Measurements from ENCODE around the gene SALL1.

Gene SALL1

GRCh38 chr16:51137097-51137496, 14.0 kb downstream of the SALL1 start:
- H3K36me3 ChIP-seq (ENCODE audit: low read depth): no peaks in the 10 kb centered on the region
- no peak for ATAC-seq (ENCODE audit: low read depth)
- no peak for TF ChIP-seq CTCF (IDR thresholded peaks at IDR 0.05; ENCODE audit: poor library complexity, severe bottlenecking)

DNA sequence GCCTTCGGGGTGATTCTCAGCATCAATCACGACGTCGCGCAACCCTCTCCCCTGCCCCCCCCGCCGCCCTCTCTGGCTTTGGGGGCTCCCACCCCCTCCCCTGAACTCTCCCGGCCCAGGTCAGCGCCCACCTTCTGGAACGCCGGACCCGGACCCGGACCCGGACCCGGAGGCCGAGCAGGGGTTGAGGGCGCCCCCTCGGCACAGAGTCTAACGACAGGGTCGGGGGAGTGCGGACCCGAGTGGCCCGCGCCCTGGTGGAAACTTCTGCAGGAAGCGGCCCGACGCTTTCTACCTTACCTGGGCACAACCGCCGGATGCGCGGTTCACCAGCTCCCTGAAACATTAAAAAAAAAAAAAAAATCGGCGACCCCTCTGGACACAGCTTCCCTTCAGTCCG, 16.2 kb downstream of the SALL1 start:
- Histone ChIP-seq H3K27ac (ENCODE audit: poor library complexity, severe bottlenecking) (no peak overlapping the region), H3K9me3 (ENCODE audit: severe bottlenecking) (no peaks in the 10 kb centered on the region), H3K4me3 (ENCODE audit: severe bottlenecking) (no peak overlapping the region), H3K4me1 (ENCODE audit: insufficient read depth, poor library complexity, severe bottlenecking) (no peaks in the 10 kb centered on the region), H3K27me3 (ENCODE audit: insufficient read depth, poor library complexity, severe bottlenecking) (peaks cover 54% of the 10 kb centered on the region), H3K36me3 (ENCODE audit: low read depth) (no peaks in the 10 kb centered on the region)
- DNase-seq (ENCODE audit: low spot score) (no peak), ATAC-seq (ENCODE audit: low read depth) (no peak)
- no peak for TF ChIP-seq CTCF (IDR thresholded peaks at IDR 0.05; ENCODE audit: poor library complexity, severe bottlenecking)

More at GRCh38 chr16:51137097-51137496, 14.0 kb downstream of the SALL1 start:
- peaks cover 49% of the 10 kb centered on the region for H3K27me3 ChIP-seq (ENCODE audit: insufficient read depth, poor library complexity, severe bottlenecking)
- no peaks in the 10 kb centered on the region for H3K9me3 ChIP-seq (ENCODE audit: severe bottlenecking)
- no peak overlapping the region for H3K27ac ChIP-seq (ENCODE audit: poor library complexity, severe bottlenecking)
- no peak for DNase-seq (ENCODE audit: low spot score)
- H3K4me3 ChIP-seq (ENCODE audit: severe bottlenecking): no peak overlapping the region
- H3K4me1 ChIP-seq (ENCODE audit: insufficient read depth, poor library complexity, severe bottlenecking): no peaks in the 10 kb centered on the region

DNA sequence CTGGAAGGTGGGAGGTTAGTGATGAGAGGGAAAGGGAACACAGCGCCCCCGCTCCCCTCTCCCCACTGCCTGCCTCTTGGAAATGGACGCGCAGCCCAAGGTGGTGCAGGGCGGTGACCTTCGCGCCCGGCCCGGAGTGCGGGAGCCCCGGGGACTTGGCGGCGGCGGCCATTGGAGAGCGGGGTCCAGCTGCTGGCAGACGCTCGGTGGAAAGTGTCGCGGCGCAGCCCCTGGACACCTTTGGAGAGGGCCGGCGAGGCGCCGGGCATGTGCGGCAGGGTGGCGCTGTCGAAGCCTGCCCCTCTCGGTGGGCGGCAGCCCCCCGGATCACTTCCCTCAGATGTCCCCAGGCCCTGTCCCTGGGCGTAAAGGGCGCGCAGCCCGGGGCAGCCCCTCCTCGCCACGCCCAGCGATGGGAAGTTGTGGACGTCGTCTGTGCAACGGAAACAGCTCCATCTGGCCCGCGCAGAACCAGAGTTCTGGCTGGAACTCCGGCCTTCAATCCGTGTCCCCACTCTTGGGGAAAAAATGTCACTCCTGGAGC, 16.7 kb downstream of the SALL1 start:
- Histone ChIP-seq H3K4me3 (ENCODE audit: severe bottlenecking) (no peak overlapping the region), H3K27me3 (ENCODE audit: insufficient read depth, poor library complexity, severe bottlenecking) (peaks cover 54% of the 10 kb centered on the region), H3K9me3 (ENCODE audit: severe bottlenecking) (no peaks in the 10 kb centered on the region), H3K27ac (ENCODE audit: poor library complexity, severe bottlenecking) (no peak overlapping the region), H3K36me3 (ENCODE audit: low read depth) (no peaks in the 10 kb centered on the region), H3K4me1 (ENCODE audit: insufficient read depth, poor library complexity, severe bottlenecking) (no peaks in the 10 kb centered on the region)
- TF ChIP-seq CTCF (IDR thresholded peaks at IDR 0.05; ENCODE audit: poor library complexity, severe bottlenecking): no peak
- no peak for ATAC-seq (ENCODE audit: low read depth)
- DNase-seq (ENCODE audit: low spot score): no peak

- Histone ChIP-seq H3K9me3 (ENCODE audit: severe bottlenecking) (no peaks in the 10 kb centered on the region), H3K4me3 (ENCODE audit: severe bottlenecking) (no peak overlapping the region), H3K27ac (ENCODE audit: poor library complexity, severe bottlenecking) (no peak overlapping the region), H3K4me1 (ENCODE audit: insufficient read depth, poor library complexity, severe bottlenecking) (no peaks in the 10 kb centered on the region), H3K27me3 (ENCODE audit: insufficient read depth, poor library complexity, severe bottlenecking) (peaks cover 54% of the 10 kb centered on the region), H3K36me3 (ENCODE audit: low read depth) (no peaks in the 10 kb centered on the region)
- DNase-seq (ENCODE audit: low spot score) (no peak), ATAC-seq (ENCODE audit: low read depth) (no peak)
- TF ChIP-seq CTCF (IDR thresholded peaks at IDR 0.05; ENCODE audit: poor library complexity, severe bottlenecking): no peak
Observed at GRCh38 chr16:51133688-51134087, 17.4 kb downstream of the SALL1 start.

DNA sequence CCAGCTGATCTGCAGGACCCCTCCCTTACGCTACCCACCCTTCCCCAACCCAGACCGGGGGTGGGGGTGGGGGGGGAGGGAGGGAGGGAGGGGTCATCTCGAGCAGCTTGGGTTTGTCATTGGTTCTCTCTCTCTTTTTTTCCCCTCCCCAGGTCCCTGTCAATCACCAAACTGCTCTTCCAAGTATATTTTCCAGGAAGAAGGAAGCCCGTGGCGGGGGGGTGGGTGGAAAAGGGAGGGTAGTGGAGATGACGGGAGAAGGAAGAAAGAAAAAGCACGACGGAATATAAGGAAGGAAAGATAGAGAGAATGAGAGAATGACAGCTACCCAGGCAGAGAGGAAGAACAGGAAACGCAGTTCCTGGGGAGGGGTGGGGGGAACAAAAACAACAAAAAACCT, 17.9 kb downstream of the SALL1 start:
- Histone ChIP-seq H3K9me3 (ENCODE audit: severe bottlenecking) (no peaks in the 10 kb centered on the region), H3K36me3 (ENCODE audit: low read depth) (no peaks in the 10 kb centered on the region), H3K4me1 (ENCODE audit: insufficient read depth, poor library complexity, severe bottlenecking) (no peaks in the 10 kb centered on the region), H3K27ac (ENCODE audit: poor library complexity, severe bottlenecking) (no peak overlapping the region), H3K27me3 (ENCODE audit: insufficient read depth, poor library complexity, severe bottlenecking) (peaks cover 53% of the 10 kb centered on the region), H3K4me3 (ENCODE audit: severe bottlenecking) (no peak overlapping the region)
- DNase-seq (ENCODE audit: low spot score): no peak
- ATAC-seq (ENCODE audit: low read depth): no peak
- no peak for TF ChIP-seq CTCF (IDR thresholded peaks at IDR 0.05; ENCODE audit: poor library complexity, severe bottlenecking)

All from RWPE2 (cell line).